ENCODE data around the gene ATP11A. TPM values are rescaled to one million over a fixed set of nuclear protein-coding genes. Genes with fewer than 3 reads are reported as not detected.

The ATP11A gene
- total RNA-seq, 1 donor from 2014 or later = 281 TPM

- intact Hi-C loops (cut with DNase I) = no loop called here
These were observed 125.2 kb downstream of the ATP11A start for GRCh38 chr13:112814905-112815585.

GRCh38 chr13:112815871-112816270, 126.0 kb downstream of the ATP11A start:
- H3K36me3 ChIP-seq = peaks cover 92% of the 10 kb centered on the region
- no peak for ATAC-seq

More at GRCh38 chr13:112814905-112815585, 125.2 kb downstream of the ATP11A start:
- TF ChIP-seq, protein P1, sequence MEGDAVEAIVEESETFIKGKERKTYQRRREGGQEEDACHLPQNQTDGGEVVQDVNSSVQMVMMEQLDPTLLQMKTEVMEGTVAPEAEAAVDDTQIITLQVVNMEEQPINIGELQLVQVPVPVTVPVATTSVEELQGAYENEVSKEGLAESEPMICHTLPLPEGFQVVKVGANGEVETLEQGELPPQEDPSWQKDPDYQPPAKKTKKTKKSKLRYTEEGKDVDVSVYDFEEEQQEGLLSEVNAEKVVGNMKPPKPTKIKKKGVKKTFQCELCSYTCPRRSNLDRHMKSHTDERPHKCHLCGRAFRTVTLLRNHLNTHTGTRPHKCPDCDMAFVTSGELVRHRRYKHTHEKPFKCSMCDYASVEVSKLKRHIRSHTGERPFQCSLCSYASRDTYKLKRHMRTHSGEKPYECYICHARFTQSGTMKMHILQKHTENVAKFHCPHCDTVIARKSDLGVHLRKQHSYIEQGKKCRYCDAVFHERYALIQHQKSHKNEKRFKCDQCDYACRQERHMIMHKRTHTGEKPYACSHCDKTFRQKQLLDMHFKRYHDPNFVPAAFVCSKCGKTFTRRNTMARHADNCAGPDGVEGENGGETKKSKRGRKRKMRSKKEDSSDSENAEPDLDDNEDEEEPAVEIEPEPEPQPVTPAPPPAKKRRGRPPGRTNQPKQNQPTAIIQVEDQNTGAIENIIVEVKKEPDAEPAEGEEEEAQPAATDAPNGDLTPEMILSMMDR (IDR thresholded peaks at IDR 0.05) = no peak
- Histone ChIP-seq H3K4me1 (no peaks in the 10 kb centered on the region), H3K9me3 (no peaks in the 10 kb centered on the region), H3K4me3 (no peak overlapping the region), H3K36me3 (peaks cover 92% of the 10 kb centered on the region), H3K27me3 (ENCODE audit: low read depth) (no peaks in the 10 kb centered on the region), H3K27ac (no peak overlapping the region)
- peak; percentile 62 for DNase-seq
- peak; percentile 76 to 86 for ATAC-seq

GRCh38 chr13:112818040-112818697, 128.3 kb downstream of the ATP11A start:
- no peak overlapping the region for H3K27ac ChIP-seq
- DNase-seq (no peak), ATAC-seq (no peak)
- H3K36me3 ChIP-seq = peaks cover 98% of the 10 kb centered on the region
- TF ChIP-seq, protein P1 (IDR thresholded peaks at IDR 0.05) = no peak
- no peaks in the 10 kb centered on the region for H3K4me1 ChIP-seq
- intact Hi-C loops (cut with DNase I) = no loop called here
- H3K9me3 ChIP-seq = no peaks in the 10 kb centered on the region
- H3K27me3 ChIP-seq (ENCODE audit: low read depth) = no peaks in the 10 kb centered on the region
- no peak overlapping the region for H3K4me3 ChIP-seq

More at GRCh38 chr13:112815871-112816270, 126.0 kb downstream of the ATP11A start:
- Histone ChIP-seq H3K9me3 (no peaks in the 10 kb centered on the region), H3K27ac (no peak overlapping the region), H3K4me1 (no peaks in the 10 kb centered on the region), H3K27me3 (ENCODE audit: low read depth) (no peaks in the 10 kb centered on the region), H3K4me3 (no peak overlapping the region)
- intact Hi-C loops (cut with DNase I) = no loop called here
- TF ChIP-seq, protein P1 (IDR thresholded peaks at IDR 0.05) = no peak
- DNase-seq = no peak

DNA sequence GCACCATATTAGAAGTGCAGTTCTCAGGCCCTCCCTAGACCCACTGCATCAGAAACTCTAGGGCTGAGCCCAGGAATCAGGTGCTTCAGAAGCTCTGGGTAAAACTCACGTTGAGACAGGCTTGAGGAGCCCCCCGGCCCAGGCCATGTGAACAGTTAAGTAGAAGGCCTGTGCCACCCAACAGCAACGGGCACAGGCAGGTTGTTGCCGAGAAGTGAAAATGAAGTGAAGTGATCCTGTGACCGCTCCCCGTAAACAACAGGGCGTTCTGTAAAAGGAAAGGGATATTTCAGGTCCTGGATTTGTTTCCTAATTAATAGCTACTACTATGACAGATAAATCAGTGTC, 128.8 kb downstream of the ATP11A start:
- DNase-seq (no peak), ATAC-seq (no peak)
- H3K36me3 ChIP-seq = peaks cover 98% of the 10 kb centered on the region
- H3K27me3 ChIP-seq (ENCODE audit: low read depth) = no peaks in the 10 kb centered on the region
- no peak overlapping the region for H3K4me3 ChIP-seq
- H3K9me3 ChIP-seq = no peaks in the 10 kb centered on the region
- TF ChIP-seq, protein P1 (IDR thresholded peaks at IDR 0.05) = no peak
- intact Hi-C loops (cut with DNase I) = no loop called here
- H3K4me1 ChIP-seq = no peaks in the 10 kb centered on the region
- H3K27ac ChIP-seq = no peak overlapping the region

- peaks cover 98% of the 10 kb centered on the region for H3K36me3 ChIP-seq
These were observed 129.3 kb downstream of the ATP11A start for GRCh38 chr13:112819111-112819510.

More at GRCh38 chr13:112819111-112819510, 129.3 kb downstream of the ATP11A start:
- Histone ChIP-seq H3K4me3 (no peak overlapping the region), H3K4me1 (no peaks in the 10 kb centered on the region), H3K27ac (no peak overlapping the region), H3K9me3 (no peaks in the 10 kb centered on the region), H3K27me3 (ENCODE audit: low read depth) (no peaks in the 10 kb centered on the region)
- DNase-seq (no peak), ATAC-seq (no peak)
- TF ChIP-seq, protein P1 (IDR thresholded peaks at IDR 0.05) = no peak
- intact Hi-C loops (cut with DNase I) = no loop called here

Measured in lower lobe of right lung (tissue), 2 donors.